ENCODE results near the gene NYAP2.

Gene NYAP2

DNA sequence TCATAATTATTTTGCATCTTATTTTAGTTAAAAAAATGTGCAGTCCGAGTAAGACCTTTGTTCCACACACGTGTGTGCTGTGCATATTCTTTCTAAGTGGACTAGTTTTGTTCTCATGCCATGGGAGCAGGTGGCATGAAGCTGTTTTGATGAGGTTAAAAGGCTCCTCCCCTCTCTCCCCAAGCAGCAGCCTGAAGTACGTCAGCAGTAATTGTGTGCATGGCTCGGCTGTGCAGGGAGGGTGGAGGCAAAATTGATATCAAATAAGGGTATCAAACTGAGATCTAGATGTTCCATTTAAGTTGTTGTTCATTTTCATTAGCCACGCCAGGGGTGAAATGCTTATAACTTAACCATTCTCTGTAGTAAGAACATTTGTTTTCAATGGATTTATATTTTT lies at the start of gene NYAP2:
Gene NYAP2 (plus strand): TSS at position 207 of the 400 bp plus-strand sequence. CDS start 9,171 bp downstream, outside the sequence.
- no peak for DNase-seq (ENCODE audit: low read depth)

DNA sequence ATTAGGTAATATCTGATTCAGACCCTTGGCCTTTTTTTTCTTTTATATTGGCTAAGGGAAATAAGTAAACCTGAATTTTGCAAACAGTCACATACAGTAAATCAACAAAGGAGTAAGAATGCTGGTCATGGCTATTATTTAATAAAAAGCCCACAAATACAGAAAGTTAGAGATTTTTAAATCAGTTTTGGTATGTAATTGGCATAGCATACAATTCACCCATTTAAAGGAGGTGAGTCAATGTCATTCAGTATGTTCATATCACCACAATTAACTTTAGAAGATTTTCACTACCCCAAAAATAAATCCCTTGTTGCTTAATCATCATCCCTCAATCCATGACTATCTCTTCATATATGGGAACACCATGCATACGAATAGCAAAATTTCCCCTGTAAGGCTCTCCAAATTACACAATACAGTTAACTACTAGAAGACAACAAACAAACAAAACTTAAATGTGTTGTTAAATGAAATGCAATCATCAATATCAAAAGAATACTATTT lies 45.9 kb upstream of the NYAP2 start:
- DNase-seq (ENCODE audit: low read depth) = no peak

DNA sequence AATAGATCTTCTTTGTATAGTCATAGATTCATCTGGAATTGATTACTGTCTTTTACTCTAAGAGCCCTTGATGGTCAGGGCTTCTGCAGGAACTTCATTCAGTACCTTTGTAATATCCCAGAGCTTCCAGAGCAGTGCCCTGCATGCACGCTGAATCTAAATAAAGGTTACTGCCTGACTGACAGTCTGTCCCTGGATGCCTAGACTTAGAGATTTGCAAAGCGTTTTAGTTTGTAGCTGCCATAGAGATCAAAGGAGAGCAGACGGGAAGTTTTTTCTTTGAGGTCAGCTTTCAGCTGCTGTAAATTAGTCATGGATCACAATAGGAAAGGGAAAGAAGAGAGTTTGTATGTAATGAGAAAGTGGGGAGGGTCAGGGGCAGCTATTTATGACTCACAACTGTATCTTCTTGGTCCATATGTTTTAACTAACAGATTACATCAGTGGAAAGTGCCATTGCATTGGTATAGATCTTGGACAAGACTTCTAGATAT lies 45.2 kb upstream of the NYAP2 start:
- DNase-seq (ENCODE audit: low read depth) = peak; percentile 0

DNA sequence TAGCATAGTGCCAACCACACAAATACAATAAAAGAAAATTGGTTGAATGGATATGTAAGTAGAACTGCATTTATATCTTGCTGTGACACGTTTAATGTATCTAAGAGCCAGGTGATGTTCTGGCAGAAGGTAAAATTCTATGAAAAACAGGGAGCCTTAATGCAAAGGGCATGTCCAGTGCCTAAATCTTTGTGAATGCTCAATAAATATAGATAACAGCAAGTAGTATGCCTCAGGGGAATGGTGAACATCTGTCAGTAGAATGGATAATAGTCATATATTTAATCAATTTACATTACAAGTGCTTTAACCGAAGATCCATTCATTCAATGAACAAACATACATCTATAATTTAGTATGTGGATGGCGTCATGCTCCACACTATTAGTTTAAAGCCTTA lies 43.7 kb upstream of the NYAP2 start:
- no peak for DNase-seq (ENCODE audit: low read depth)

DNA sequence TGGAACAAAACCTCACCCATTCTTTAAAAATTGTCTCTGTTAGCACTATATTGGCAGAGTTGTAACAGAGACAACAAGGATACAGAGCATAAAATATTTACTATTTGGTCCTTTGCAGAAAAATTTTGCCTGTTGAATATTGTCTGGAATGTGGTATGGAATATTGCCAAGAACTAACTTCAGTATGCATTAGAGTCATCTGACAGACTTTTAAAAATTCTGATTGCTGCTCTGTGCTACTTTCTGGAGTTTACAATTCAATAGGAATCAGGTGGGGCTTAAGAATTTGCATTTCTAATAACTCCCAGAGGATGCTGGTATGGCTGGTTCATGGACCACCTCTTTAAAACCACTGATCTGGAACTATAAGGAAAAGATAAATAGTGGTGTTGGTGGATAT lies 32.8 kb upstream of the NYAP2 start:
- DNase-seq (ENCODE audit: low read depth) = no peak

GRCh38 chr2:225367482-225367881 lies 32.0 kb upstream of the NYAP2 start:
- no peak for DNase-seq (ENCODE audit: low read depth)

GRCh38 chr2:225378984-225379383 lies 20.5 kb upstream of the NYAP2 start:
- no peak for DNase-seq (ENCODE audit: low read depth)

DNA sequence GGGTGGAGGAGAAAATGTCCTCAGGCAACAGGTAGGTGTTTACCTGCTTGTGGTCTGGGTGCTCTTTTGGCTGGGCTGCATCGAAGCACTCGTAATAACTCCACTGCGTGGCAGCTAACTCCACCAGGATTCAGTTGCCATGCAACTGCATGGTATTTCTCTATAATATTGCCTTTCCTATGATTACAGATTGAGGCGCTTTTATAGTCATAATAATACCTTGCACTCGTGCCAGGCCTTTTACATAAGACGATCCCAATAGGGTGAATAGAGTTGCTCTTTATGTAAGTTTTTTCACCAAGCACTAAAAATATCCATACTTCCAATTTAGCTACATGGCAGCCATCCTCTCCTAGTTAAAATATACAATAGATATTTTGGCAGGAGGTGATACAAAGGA lies 19.7 kb upstream of the NYAP2 start:
- no peak for DNase-seq (ENCODE audit: low read depth)

GRCh38 chr2:225381609-225382008 lies 17.9 kb upstream of the NYAP2 start:
- no peak for DNase-seq (ENCODE audit: low read depth)

GRCh38 chr2:225398372-225398771 lies 1.1 kb upstream of the NYAP2 start:
- no peak for DNase-seq (ENCODE audit: low read depth)

DNA sequence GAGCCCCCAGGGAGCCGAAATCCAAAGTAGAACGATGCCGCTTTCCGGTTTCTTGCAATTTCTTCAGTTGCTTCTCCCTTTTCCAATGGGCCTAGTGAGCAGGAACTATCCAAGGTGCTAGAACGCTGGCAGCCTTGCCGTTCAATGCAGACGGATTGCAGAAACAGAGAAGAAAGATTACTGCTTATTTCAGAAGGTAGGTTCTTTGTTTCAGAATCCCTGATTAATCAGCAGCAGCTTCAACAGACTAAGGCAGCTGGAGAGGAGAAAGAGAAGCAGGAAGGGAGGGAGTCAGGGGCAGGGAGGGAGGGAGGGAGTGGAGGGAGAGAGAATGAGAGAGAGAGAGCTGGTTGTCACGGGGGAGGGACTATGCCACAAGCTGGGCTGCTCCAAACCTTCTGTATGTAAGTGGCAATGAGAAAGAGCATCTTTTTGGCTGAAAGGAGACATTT lies 576 bp downstream of the NYAP2 start:
- DNase-seq (ENCODE audit: low read depth) = peak; percentile 2

- DNase-seq (ENCODE audit: low read depth) = no peak
Observed at GRCh38 chr2:225400546-225401400, 1.3 kb downstream of the NYAP2 start.

DNA sequence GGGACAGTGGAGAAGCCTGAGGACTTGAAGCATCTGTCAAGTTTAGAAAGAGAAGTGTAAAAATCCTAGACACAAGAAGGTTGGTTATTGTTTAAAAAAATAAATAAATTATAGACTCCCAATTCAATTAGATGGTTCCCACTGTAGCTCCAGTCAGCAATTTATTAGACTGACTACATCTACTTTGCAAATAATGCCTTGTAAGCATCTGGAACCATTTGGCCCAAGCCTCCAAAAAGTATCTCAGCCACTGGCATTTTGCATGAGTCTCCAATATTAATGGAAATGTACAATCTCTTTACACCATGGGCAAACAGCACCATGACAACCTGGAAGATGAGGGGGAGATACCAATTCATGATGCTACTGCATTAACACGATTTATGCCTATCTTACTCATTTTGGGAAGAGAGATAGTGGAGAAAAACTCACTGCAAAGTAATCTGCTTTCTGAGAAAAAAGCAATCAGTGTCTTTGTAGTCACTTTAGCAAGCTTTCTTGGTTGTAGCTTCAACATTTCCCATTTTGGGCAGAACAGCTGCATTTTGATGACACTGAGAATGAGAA lies 2.8 kb downstream of the NYAP2 start:
- DNase-seq (ENCODE audit: low read depth) = no peak

DNA sequence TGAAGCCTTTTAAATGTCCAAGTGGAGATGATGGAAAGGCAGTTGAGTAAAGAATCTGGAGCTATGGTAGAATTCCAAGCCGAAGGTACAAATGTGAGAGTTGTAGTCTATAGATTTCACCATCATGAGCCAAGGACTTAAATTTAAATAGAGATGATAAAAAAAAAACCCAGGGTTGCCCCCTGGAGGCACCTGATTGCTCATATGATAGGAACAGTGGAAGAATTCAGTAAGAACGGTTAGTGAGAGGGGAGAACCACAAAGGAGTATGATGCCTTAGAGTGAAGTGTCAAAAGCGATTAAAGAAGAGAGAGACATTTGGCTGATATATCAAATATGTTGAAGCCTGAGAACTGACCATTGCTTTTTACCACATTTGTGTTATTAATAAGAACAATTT lies 11.9 kb downstream of the NYAP2 start:
- no peak for DNase-seq (ENCODE audit: low read depth)

DNA sequence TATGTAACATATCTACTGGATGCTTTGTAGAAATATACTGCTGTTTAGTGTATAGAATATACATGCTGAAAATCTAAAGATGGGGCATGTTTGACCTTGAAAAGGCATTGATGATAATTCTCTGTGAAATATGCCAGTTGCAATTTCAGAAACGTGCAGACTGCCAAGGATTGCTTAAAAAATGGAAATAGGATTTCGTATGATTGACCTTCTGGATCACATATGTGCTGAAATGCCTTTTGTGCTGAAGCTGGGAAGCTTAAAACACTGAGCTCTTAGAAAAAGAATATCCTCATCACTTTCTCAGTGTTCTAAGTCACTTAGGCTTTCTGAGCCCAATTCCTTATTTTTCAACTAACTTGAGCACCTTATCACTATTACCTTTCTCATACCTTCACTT lies 14.3 kb downstream of the NYAP2 start:
- no peak for DNase-seq (ENCODE audit: low read depth)

DNA sequence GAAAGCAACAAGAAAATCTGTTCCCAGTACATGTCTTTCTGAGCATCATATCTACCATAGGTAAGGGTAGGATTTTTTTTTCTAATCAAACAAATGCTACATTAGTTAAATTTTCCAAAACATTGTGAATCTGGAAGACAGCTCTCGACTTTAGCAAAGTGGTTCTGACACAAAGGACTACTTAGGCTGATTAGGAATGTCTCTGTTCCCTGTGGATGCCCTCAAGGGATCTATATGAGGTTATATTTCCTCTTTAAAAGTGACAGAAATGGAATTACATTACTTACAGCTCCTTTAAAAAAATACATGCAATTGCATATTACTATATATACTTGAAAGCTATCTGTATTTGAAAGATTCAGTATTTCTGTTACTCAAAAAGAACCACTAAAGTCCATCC lies 15.4 kb downstream of the NYAP2 start:
- no peak for DNase-seq (ENCODE audit: low read depth)

DNA sequence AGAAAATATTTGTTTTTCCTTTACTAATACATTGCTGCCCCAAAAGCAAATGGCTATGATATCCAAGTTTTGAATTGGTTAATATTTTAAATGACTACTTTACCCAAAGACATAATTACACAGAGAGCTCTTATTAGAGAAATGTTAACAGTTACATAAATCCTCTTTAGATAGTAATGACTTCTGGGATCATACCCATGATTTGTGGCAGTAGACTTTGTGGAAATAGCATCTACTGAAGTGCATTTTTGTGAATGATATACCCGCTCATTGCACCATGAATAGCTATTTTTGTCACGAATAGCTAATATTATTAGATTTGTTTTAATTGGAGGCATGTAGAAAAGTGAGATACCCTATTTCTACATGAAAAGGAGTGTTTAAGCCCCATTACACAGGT lies 15.8 kb downstream of the NYAP2 start:
- DNase-seq (ENCODE audit: low read depth) = no peak

DNA sequence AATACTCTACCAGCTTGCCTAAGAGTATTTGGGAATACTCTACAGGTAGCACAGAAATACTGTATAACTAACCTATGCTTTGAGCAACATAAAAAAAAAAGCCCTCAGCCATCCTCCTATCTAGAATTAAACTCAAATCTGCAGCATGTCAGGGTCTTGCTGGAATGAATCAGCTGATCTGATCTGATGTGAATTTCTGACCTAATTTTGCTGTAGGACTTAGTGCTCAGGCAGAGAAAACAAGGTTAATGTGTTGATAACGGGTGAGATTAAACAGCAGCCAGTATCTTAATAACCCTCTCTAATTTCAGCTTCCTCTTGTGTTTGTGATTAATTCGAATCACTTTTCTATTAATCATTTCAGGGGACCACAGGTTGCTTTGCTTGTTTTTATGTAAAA lies 16.3 kb downstream of the NYAP2 start:
- no peak for DNase-seq (ENCODE audit: low read depth)

GRCh38 chr2:225416616-225417367 lies 17.3 kb downstream of the NYAP2 start:
- DNase-seq (ENCODE audit: low read depth) = no peak

DNA sequence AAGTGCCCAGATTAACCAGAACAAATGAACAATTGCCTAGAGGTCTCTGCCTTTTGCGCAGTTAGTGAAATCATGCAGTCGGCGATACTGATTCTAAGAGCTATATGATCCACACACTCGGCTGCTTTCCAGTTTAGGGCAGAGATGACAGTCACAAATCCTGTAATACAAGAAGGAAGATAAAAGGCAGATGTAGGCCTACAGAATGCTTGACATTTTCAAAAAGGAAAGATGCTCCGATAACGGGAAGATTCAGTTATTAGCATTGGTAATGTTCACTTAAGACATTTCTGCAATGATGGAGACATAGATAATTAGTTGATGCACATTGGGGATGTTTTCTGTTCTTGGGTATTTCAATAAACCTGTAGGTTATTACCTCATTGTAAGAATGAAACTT lies 19.5 kb downstream of the NYAP2 start:
- DNase-seq (ENCODE audit: low read depth) = no peak

- no peak for DNase-seq (ENCODE audit: low read depth)
Observed at GRCh38 chr2:225422145-225422544, 22.6 kb downstream of the NYAP2 start.

GRCh38 chr2:225425284-225425683 lies 25.8 kb downstream of the NYAP2 start:
- DNase-seq (ENCODE audit: low read depth) = no peak

DNA sequence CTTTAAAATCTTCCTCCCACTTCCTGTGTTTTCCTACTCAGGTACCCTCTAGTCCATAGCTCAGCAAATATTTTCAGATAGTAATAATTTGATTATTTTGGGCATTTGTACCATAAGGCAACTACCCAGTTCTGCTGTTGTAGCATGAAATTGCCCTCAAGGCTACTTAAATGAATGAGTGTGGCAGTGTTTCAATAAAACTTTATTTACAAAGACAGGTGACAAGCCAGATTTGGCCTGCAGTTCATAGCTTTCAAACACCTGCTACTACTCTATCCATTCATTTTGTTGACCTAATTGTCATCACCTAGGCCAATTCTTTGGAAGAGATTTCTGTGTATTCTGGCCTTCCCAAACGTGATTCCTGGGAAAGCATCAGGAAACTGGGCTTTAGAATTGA lies 28.9 kb downstream of the NYAP2 start:
- no peak for DNase-seq (ENCODE audit: low read depth)
